ENCODE data around the gene ZCCHC14. TPM values are rescaled to one million over a fixed set of nuclear protein-coding genes. Genes with fewer than 3 reads are reported as not detected.
"Not testable (repeated sequence)": the region's sequence is repeated elsewhere in the genome, so short reads cannot be mapped to it uniquely, and the experiment has no call there.

The ZCCHC14 gene
- total RNA-seq, 1 donor from 2014 or later: 28.0 TPM

DNA sequence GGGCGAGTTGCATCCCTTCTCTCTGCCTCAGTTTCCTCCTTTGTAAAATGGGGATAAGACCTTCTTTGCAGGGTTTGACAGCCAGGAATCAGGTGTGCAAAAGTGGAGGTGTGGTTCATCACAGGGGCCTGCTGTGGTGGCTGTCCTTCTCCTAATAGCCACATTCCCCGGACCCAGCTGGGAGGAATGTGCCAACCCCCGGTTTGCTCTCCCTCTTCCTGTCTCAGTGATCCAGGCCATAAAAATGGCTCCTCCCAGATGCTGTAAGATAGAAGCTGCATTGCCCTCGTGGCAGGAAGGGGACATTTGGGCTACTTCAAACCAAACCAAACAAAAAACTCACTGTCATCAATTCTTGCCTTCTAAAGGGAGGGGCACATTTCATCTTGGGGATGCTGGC is 26.3 kb upstream of the ZCCHC14 start:
- Mint-ChIP-seq H3K27ac (ENCODE audit: unreplicated experiment) (peak overlapping the region; percentile 37), H3K4me1 (ENCODE audit: low read depth) (peaks cover 17% of the 10 kb centered on the region)
- not testable (repeated sequence) for DNase-seq (ENCODE audit: low spot score); H3K27me3 Mint-ChIP-seq (ENCODE audit: low read depth); H3K4me3 Mint-ChIP-seq (ENCODE audit: unreplicated experiment); H3K36me3 Mint-ChIP-seq (ENCODE audit: low read depth); H3K9me3 Mint-ChIP-seq (ENCODE audit: low read depth)

GRCh38 chr16:87518430-87519051 is 25.7 kb upstream of the ZCCHC14 start:
- peak overlapping the region; percentile 37 for H3K27ac Mint-ChIP-seq (ENCODE audit: unreplicated experiment)

DNA sequence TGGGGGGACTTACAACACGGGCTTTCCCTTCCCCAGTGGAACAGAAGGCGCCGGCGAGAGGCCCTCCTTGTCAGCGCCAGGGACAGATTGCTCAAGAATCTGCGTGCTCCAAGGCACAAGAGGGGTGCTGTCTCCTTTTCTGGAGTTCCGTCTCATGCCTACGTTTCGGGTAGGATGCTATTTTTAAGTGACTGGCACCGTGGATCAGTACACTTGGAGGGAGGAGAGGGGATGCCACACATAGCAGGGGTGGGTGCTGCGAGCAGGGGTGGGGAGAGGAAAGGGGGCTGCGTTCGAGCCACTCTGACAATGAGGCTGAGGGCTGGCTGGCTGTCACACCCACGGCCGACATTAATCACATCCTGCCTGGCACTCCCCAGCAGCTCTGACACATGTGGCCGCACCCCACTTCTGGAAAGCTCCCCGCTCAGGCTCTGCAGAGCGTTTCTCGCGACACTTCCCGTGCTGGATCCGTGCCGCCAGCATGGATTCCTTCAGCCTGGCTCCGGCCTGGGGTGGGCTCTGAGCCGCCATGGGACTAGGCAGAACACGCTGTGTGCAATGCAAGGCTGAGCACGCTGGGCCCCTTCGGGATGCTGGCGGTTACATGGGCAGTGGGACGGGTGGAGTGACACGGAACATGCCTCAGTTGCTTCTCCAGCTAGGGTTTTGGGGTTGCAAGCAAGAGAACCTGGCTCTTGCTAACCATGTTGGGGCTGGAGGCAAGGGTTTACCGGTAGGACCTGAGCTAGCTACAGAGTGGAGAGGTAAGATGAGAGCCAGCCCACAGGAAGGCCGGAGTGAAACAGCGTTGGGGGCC is 25.0 kb upstream of the ZCCHC14 start:
- H3K27me3 Mint-ChIP-seq (ENCODE audit: low read depth); H3K9me3 Mint-ChIP-seq (ENCODE audit: low read depth); H3K4me3 Mint-ChIP-seq (ENCODE audit: unreplicated experiment); H3K36me3 Mint-ChIP-seq (ENCODE audit: low read depth); DNase-seq (ENCODE audit: low spot score); H3K27ac Mint-ChIP-seq (ENCODE audit: unreplicated experiment): not testable (repeated sequence)
- H3K4me1 Mint-ChIP-seq (ENCODE audit: low read depth): peaks cover 17% of the 10 kb centered on the region

More at GRCh38 chr16:87518430-87519051, 25.7 kb upstream of the ZCCHC14 start:
- not testable (repeated sequence) for H3K27me3 Mint-ChIP-seq (ENCODE audit: low read depth); H3K9me3 Mint-ChIP-seq (ENCODE audit: low read depth); H3K4me3 Mint-ChIP-seq (ENCODE audit: unreplicated experiment); DNase-seq (ENCODE audit: low spot score); H3K36me3 Mint-ChIP-seq (ENCODE audit: low read depth)
- H3K4me1 Mint-ChIP-seq (ENCODE audit: low read depth): peaks cover 17% of the 10 kb centered on the region

- no peaks in the 10 kb centered on the region for H3K9me3 Mint-ChIP-seq (ENCODE audit: low read depth)
These were observed 23.5 kb upstream of the ZCCHC14 start for GRCh38 chr16:87516361-87516760.

DNA sequence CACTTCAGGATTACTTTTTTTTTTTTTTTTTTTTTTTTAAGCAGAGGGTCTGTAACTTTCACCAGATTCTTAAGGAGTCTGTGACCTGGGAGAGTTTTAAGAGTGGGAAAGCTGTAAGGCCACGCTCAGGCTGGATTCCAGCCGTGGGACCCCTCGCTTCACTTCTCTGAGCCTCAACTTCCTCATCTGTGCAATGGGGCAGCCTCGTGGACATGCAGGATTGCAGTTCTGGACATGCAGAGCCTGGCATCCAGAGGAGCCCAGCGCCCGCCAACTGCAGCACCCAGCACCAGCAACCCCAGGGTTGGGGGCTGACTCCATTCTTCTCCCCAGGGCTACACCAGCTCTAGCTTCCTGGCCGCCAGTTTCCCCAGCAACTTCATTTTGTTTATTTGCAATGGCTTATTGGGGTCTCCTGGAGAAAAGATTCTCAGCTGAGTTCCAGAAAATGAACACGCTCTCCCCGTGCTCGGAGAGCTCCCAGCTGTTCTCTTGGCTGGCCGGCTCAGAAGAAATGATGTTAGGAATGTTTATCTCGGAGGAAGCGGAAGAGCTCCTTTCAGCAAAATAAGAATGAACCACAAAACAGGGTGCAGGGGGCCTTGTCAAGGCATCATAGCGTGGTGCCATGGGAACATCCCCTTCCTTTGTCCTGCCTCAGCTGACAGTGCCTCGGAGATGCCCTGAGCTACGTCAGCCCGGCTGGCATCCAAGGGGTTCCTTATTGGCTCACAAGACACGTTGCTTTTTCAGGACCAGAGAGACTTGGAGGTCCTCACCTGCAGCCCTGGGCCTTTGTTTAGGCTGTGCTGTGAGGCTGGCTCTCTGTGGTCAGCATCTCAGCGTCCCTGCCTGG is 22.9 kb upstream of the ZCCHC14 start:
- Mint-ChIP-seq H3K9me3 (ENCODE audit: low read depth) (no peaks in the 10 kb centered on the region), H3K27me3 (ENCODE audit: low read depth) (peaks cover 3% of the 10 kb centered on the region), H3K27ac (ENCODE audit: unreplicated experiment) (no peak overlapping the region), H3K36me3 (ENCODE audit: low read depth) (peaks cover 1% of the 10 kb centered on the region), H3K4me1 (ENCODE audit: low read depth) (peaks cover 17% of the 10 kb centered on the region), H3K4me3 (ENCODE audit: unreplicated experiment) (no peak overlapping the region)
- no peak for DNase-seq (ENCODE audit: low spot score)
- TF ChIP-seq, protein P1, sequence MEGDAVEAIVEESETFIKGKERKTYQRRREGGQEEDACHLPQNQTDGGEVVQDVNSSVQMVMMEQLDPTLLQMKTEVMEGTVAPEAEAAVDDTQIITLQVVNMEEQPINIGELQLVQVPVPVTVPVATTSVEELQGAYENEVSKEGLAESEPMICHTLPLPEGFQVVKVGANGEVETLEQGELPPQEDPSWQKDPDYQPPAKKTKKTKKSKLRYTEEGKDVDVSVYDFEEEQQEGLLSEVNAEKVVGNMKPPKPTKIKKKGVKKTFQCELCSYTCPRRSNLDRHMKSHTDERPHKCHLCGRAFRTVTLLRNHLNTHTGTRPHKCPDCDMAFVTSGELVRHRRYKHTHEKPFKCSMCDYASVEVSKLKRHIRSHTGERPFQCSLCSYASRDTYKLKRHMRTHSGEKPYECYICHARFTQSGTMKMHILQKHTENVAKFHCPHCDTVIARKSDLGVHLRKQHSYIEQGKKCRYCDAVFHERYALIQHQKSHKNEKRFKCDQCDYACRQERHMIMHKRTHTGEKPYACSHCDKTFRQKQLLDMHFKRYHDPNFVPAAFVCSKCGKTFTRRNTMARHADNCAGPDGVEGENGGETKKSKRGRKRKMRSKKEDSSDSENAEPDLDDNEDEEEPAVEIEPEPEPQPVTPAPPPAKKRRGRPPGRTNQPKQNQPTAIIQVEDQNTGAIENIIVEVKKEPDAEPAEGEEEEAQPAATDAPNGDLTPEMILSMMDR (IDR thresholded peaks at IDR 0.05): no peak

More at GRCh38 chr16:87516361-87516760, 23.5 kb upstream of the ZCCHC14 start:
- H3K4me3 Mint-ChIP-seq (ENCODE audit: unreplicated experiment): no peak overlapping the region
- no peak for DNase-seq (ENCODE audit: low spot score)
- TF ChIP-seq, protein P1 (IDR thresholded peaks at IDR 0.05): no peak
- peaks cover 17% of the 10 kb centered on the region for H3K4me1 Mint-ChIP-seq (ENCODE audit: low read depth)
- H3K36me3 Mint-ChIP-seq (ENCODE audit: low read depth): peaks cover 1% of the 10 kb centered on the region
- H3K27ac Mint-ChIP-seq (ENCODE audit: unreplicated experiment): no peak overlapping the region
- H3K27me3 Mint-ChIP-seq (ENCODE audit: low read depth): peaks cover 3% of the 10 kb centered on the region

GRCh38 chr16:87509778-87510177 is 17.0 kb upstream of the ZCCHC14 start:
- H3K36me3 Mint-ChIP-seq (ENCODE audit: low read depth); H3K4me1 Mint-ChIP-seq (ENCODE audit: low read depth); H3K27me3 Mint-ChIP-seq (ENCODE audit: low read depth); H3K4me3 Mint-ChIP-seq (ENCODE audit: unreplicated experiment); H3K9me3 Mint-ChIP-seq (ENCODE audit: low read depth); H3K27ac Mint-ChIP-seq (ENCODE audit: unreplicated experiment); DNase-seq (ENCODE audit: low spot score): not testable (repeated sequence)
